Mucosa of descending colon (tissue), 3 donors: ENCODE results near the gene PGBD1. TPM values are rescaled to one million over a fixed set of nuclear protein-coding genes. Genes with fewer than 3 reads are reported as not detected.

ENCODE experiments used
- ATAC-seq: fragments of 200-7000 bp; cut with Tn5 transposase; one replicate; pipeline ENCODE4 v1.9.1; 2020; ENCODE audit warnings: mild to moderate bottlenecking, moderate library complexity
- DNase-seq, 3 donors: peaks; one replicate each; pipeline ENCODE4 v3.0.0-alpha.2; 2020
- H3K36me3 ChIP-seq: fragments of 200-600 bp; one replicate; pipeline ENCODE4 v1.8.0; 2021; ENCODE audit warnings: low read depth, mild to moderate bottlenecking
- H3K4me1 ChIP-seq: fragments of 200-600 bp; one replicate; pipeline ENCODE4 v1.8.0; 2021; ENCODE audit warnings: low read depth, mild to moderate bottlenecking
- H3K4me3 ChIP-seq: fragments of 200-600 bp; one replicate; pipeline ENCODE4 v1.8.0; 2021; ENCODE audit warnings: mild to moderate bottlenecking
- H3K9me3 ChIP-seq: fragments of 200-600 bp; one replicate; pipeline ENCODE4 v1.8.0; 2021; ENCODE audit warnings: mild to moderate bottlenecking
- CTCF ChIP-seq: fragments of 200-600 bp; IDR thresholded peaks from one replicate; pipeline ENCODE4 v1.8.0; 2022; ENCODE audit warnings: antibody characterized with exemption, mild to moderate bottlenecking
- intact Hi-C, 2 donors: fragments of 100-400 bp; cut with DNase I in 1 of 2; cut with micrococcal nuclease in 1 of 2; formaldehyde crosslinking; loops; one replicate each; pipeline versions ENCODE4 v1.11.0 to v1.11.1; 2022; cut with DNase I, micrococcal nuclease
- total RNA-seq, 3 donors: library from RNA; stranded (reverse); fragmentation: NEBNext Ultra II Directional in 2 of 3; extraction: Animal tissue kit (Norgen Biotek cat#: 25700) in 2 of 3; gene quantifications; one replicate each; pipeline versions ENCODE4 v1.2.1 to v1.2.4, GENCODE V29; 2021 to 2023
- donor health status: DM: no; HTN: no; CAD: no; lungs with moderate emphysema.
- donor health status: DM: no; HTN: no; CAD: no.
- donor health status: DM: no; HTN: yes; CAD: no.

Gene PGBD1
- total RNA-seq, 3 donors from 2014 or later, result 0.75 to 6.6 (median 1.9) TPM

- H3K9me3 ChIP-seq, result no peaks in the 10 kb centered on the region
- ATAC-seq (no peak), DNase-seq (no peak)
- TF ChIP-seq CTCF, result no peak
- H3K4me3 ChIP-seq, result no peak overlapping the region
- intact Hi-C loops, result no loop called here
- H3K4me1 ChIP-seq, result peaks cover 9% of the 10 kb centered on the region
- no peaks in the 10 kb centered on the region for H3K36me3 ChIP-seq
These were observed 16.5 kb upstream of the PGBD1 start for GRCh38 chr6:28264834-28265401.

DNA sequence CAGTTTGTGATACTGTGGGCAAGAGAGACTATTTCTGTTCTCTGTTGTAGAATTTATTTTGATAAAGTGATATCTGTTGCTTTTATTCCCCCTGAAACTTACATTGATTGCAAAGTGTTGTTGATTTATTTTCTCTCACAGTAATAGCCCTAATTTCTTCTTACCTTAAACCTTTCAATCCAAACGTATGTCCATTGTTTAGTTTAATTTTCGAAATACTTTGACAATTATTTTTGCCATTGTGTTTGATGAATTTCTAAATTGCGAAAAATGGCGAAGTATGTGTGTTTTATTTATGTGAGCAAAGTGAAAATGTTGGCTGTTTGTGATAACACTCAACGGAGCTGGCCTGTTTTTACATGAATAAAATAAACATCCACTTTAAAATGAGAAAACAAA, 14.8 kb upstream of the PGBD1 start:
- DNase-seq (no peak), ATAC-seq (no peak)
- Histone ChIP-seq H3K4me3 (peak overlapping the region; percentile 50), H3K9me3 (no peaks in the 10 kb centered on the region), H3K36me3 (no peaks in the 10 kb centered on the region), H3K4me1 (peaks cover 9% of the 10 kb centered on the region)
- intact Hi-C loops, result no loop called here
- no peak for TF ChIP-seq CTCF

GRCh38 chr6:28266962-28267694, 14.2 kb upstream of the PGBD1 start, which contains the start of gene ZSCAN26:
TSS of gene ZSCAN26 (plus strand) at chr6:28267143. CDS start at chr6:28271920, 4,777 bp downstream.
- no peak for TF ChIP-seq CTCF
- Histone ChIP-seq H3K4me1 (peaks cover 9% of the 10 kb centered on the region), H3K9me3 (no peaks in the 10 kb centered on the region), H3K36me3 (no peaks in the 10 kb centered on the region), H3K4me3 (peak within 1 kb of the TSS; percentile 50)
- peak; percentile 99 for ATAC-seq
- intact Hi-C loops, result no loop called here
- peak; percentile 86 to 93 (median 92) for DNase-seq

DNA sequence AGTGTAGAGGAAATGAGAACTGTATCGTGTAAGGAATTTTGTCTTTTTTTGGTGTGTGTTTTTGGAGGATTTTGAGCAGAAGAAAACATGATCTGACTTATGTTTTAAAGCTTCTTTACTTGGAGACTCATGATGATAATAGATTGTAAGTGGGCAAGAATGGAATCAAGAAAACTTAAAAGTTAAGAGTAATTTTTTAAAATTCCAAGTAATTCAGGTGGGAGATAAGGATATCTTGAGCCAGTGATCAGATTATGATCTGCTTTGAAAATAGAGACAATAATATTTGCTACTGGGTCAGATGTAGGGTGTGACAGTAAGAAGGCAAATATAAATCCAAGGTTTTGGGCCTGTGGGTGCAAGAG, 13.7 kb upstream of the PGBD1 start:
- intact Hi-C loops, result no loop called here
- DNase-seq, result no peak
- no peak for TF ChIP-seq CTCF
- Histone ChIP-seq H3K36me3 (no peaks in the 10 kb centered on the region), H3K9me3 (no peaks in the 10 kb centered on the region), H3K4me1 (peaks cover 9% of the 10 kb centered on the region), H3K4me3 (no peak overlapping the region)
- no peak for ATAC-seq

DNA sequence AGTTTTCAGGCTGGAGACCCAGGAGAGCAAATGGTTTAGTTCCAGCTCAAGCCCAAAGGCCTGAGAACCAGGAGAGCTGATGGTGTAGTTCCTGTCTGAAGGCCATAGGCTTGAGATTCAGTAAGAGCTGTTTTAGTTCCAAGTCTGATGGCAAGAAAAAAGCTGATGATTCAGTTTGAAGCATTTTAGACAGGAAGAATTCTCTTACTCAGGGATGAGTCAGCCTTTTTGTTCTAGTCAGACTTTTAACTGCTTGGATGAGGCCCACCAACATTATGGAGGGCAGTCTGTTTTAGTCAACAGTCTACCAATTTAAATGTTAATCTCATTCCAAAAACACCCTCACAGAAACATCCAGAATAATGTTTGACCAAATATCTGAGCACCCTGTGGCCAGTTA, 11.9 kb upstream of the PGBD1 start:
- Histone ChIP-seq H3K36me3 (no peaks in the 10 kb centered on the region), H3K4me1 (peaks cover 9% of the 10 kb centered on the region), H3K9me3 (no peaks in the 10 kb centered on the region), H3K4me3 (no peak overlapping the region)
- TF ChIP-seq CTCF, result no peak
- intact Hi-C loops, result no loop called here
- no peak for ATAC-seq
- DNase-seq, result no peak
